BE2C (cell line): ENCODE data around the gene AAR2.
A peak's percentile ranks its signal among the peaks of the same experiment; 100 is the strongest.

Source experiments
- DNase-seq: peaks from one replicate; pipeline ENCODE4 v3.0.0-alpha.2; 2020
- H3K27me3 ChIP-seq: fragments of 250-450 bp; sonication (Bioruptor Pico); 2 replicates; pipeline ENCODE4 v1.5.1; 2020; ENCODE audit warnings: mild to moderate bottlenecking
- H3K36me3 ChIP-seq: fragments of 250-450 bp; sonication (Bioruptor Pico); 2 replicates; pipeline ENCODE4 v1.5.1; 2020; ENCODE audit warnings: mild to moderate bottlenecking
- H3K4me1 ChIP-seq: fragments of 250-450 bp; sonication (Bioruptor Pico); 2 replicates; pipeline ENCODE4 v1.5.1; 2020
- H3K4me3 ChIP-seq: 2 replicates; pipeline ENCODE4 v1.5.1; 2011; ENCODE audit warnings: low read depth, low read length
- H3K9me3 ChIP-seq: fragments of 250-450 bp; sonication (Bioruptor Pico); 2 replicates; pipeline ENCODE4 v1.5.1; 2020
- TF ChIP-seq, protein P1 (sequence below): IDR thresholded peaks from 2 replicates; pipeline ENCODE4 v1.5.1; 2012; ENCODE audit warnings: mild to moderate bottlenecking, low read depth, low read length

The AAR2 gene

DNA sequence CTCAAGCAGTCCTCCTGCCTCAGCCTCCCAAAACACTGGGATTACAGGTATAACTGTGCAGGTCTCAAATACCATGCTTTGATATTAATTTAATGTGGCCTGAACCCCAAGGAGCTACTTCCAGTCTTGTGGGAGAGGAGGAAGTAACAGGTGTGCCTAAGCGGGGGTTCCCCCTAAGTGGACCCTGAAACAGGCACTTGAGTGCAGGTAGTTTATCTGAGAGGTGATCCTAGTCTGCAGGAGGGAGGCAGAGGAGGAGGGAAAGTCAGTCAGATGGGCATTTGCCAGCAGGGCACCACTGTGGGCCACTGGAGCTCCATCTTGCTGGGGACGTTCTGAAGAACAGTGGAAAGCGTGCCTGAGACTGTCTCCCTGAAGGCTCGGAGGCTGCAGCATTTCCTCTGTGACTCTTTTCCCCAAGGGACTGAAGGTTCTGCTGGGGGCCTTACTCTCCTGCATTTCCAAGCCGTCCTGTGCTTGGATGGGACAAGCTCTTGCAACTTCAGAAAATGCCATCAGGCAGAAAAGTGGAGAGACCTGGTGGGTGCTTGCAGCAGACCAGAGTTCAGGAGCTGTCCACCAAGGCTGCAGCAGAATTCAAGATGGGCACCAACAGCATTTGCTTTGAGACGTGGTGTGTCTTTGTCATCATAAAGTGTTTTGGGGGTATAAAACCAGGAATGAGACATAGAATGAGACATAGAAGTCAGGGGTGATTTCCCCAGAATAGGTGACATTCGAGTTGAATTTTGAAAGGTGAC is 65.3 kb downstream of the AAR2 start:
- Histone ChIP-seq H3K9me3 (no peaks in the 10 kb centered on the region), H3K27me3 (peaks cover 19% of the 10 kb centered on the region), H3K36me3 (no peaks in the 10 kb centered on the region), H3K4me3 (no peak overlapping the region), H3K4me1 (no peaks in the 10 kb centered on the region)
- no peak for DNase-seq
- TF ChIP-seq, protein P1, sequence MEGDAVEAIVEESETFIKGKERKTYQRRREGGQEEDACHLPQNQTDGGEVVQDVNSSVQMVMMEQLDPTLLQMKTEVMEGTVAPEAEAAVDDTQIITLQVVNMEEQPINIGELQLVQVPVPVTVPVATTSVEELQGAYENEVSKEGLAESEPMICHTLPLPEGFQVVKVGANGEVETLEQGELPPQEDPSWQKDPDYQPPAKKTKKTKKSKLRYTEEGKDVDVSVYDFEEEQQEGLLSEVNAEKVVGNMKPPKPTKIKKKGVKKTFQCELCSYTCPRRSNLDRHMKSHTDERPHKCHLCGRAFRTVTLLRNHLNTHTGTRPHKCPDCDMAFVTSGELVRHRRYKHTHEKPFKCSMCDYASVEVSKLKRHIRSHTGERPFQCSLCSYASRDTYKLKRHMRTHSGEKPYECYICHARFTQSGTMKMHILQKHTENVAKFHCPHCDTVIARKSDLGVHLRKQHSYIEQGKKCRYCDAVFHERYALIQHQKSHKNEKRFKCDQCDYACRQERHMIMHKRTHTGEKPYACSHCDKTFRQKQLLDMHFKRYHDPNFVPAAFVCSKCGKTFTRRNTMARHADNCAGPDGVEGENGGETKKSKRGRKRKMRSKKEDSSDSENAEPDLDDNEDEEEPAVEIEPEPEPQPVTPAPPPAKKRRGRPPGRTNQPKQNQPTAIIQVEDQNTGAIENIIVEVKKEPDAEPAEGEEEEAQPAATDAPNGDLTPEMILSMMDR = no peak

DNA sequence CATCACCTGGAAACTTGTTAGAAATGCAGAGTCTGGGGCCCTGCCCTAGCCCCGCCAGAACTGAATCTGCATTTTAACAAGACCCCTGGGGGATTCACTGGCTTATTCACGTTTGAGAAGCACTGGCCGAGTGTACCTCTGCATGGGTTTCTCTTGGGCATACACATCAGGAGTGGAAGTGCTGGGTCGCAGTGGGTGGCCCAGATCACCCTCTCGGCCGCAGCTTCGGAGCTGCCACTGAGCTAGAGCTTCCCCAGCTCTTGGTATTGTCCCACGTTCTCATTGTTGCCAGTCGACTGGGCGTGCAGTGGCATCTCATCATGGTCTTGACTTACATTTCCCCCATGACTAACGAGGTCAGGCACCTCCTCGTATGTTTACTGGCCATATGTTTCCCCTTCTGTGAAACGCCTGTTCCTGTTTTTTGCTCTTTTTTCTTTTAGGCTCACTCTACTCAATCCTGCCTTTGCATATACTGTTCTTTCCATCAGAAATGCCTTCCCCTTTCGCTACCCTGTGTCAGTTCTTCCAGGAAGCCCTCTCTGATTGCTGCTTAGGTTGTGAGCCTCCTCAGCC is 66.8 kb downstream of the AAR2 start:
- Histone ChIP-seq H3K4me1 (no peaks in the 10 kb centered on the region), H3K9me3 (no peaks in the 10 kb centered on the region), H3K4me3 (no peak overlapping the region), H3K36me3 (no peaks in the 10 kb centered on the region), H3K27me3 (peaks cover 33% of the 10 kb centered on the region)
- no peak for DNase-seq
- TF ChIP-seq, protein P1 = no peak

DNA sequence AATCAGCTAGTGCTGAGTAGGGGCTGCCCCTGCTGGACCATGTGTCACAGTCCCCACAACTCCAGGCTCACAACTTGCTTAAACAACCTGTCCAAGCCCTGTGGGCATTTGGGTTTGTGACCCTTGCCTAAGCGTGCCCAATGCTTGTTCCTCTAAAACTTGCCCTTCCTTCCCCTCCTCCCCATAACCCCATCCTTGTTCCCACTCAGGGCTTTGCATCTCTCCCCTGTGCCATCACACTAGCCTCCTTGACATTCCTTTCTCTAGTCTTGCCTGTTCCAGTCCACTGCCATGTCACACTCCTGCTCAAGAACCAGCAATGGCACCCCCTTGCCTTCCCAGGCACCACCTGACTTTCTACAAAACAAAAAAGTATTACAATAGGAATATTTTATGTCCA is 67.6 kb downstream of the AAR2 start:
- Histone ChIP-seq H3K4me1 (no peaks in the 10 kb centered on the region), H3K9me3 (no peaks in the 10 kb centered on the region), H3K36me3 (no peaks in the 10 kb centered on the region), H3K4me3 (no peak overlapping the region), H3K27me3 (peaks cover 33% of the 10 kb centered on the region)
- DNase-seq = no peak
- TF ChIP-seq, protein P1 = no peak

DNA sequence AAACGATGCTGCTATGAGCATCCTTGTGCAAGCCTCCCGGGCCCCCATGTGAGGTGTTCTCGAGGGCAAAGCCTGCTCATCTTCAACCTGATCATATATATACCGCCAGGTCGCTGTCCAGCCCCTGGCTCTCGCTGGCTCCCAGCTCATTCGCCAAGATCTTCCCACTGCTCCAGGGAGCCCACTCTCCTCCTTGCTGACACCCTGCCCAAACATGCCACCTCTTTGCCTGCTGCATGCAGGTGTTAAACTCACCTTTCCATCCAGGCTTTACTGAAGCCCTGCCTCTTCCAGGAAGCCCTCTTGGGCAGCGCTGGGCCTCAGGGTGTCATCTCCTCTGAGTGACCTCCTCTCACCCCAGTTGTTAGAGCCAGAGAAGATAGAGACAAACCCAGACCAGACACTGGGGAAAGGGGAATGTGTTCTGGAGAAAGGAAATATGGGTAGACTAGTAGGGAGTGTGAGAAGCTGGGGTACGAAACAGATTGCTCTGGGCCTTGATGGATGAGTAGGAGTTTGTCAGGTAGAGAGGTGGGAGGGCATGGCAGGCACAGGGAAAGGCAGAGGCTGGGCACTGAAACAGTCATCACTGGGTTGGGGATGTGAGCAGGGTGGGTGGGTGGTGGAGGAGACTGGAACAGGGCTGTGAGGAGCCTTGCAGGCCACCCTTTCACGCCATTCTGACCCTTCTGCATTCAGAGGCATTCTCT is 68.7 kb downstream of the AAR2 start:
- Histone ChIP-seq H3K4me3 (no peak overlapping the region), H3K9me3 (no peaks in the 10 kb centered on the region), H3K27me3 (peaks cover 33% of the 10 kb centered on the region), H3K4me1 (no peaks in the 10 kb centered on the region), H3K36me3 (no peaks in the 10 kb centered on the region)
- TF ChIP-seq, protein P1 = no peak
- DNase-seq = no peak

DNA sequence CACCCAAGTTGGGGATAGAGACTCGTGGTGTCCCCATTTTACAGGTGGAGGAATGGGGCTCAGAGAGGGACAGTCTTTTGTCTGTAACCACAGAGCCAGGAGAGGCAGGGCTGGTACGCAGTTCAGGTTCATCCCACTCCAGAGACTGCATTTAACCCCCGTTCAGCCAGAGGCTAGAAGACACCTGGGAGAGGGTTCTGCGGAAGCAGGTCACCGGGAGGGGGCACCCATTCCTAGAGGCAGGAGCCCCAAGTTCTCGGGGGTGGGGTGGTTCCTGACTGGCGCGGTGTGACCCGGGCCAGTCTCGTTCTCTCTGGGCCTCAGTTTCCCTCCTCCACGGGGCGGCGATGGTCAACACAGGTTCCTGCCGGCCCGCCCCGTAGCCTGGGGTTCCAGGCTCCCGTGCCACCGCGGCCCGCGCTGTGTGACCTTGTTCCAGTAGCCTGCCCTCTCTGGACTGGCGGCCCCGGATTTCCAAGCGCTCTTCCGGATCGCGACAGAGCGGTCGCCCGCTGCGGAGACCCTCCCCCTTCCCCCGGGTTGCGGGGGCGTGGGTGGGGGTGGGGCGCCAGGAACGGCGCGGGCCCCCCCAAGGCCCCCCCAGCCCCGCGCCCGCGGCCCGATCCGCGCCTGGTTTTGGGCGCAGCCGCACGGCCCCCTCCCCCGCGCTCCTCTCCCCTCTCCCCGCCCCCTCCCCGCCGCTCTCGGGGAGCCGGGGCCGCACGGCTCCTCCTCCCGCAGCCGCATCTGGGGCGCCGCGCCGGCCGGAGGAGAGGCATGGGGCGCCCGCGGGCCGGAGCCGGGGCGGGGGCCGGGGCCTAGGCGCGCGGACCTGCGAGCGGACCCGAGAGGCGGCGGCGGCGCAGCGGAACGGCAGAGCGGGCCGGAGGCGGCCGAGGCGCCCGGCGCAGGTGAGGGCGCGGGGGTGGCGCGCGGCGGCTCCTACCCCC is 69.6 kb downstream of the AAR2 start, which contains the start of gene DLGAP4:
DLGAP4 (plus strand) TSS at position 738 of the 950 bp plus-strand sequence. CDS start 125,379 bp downstream, outside the sequence.
- Histone ChIP-seq H3K36me3 (no peaks in the 10 kb centered on the region), H3K9me3 (no peaks in the 10 kb centered on the region), H3K4me3 (peak within 1 kb of the TSS; percentile 45), H3K27me3 (peaks cover 33% of the 10 kb centered on the region), H3K4me1 (no peaks in the 10 kb centered on the region)
- no peak for DNase-seq
- TF ChIP-seq, protein P1 = no peak
